H1 (cell line): ENCODE data around the gene HGD. TPM values are rescaled to one million over a fixed set of nuclear protein-coding genes. Genes with fewer than 3 reads are reported as not detected.

Source experiments
- CHD7 ChIP-seq: fragments of 300-600 bp; sonication (generic); IDR thresholded peaks from 2 replicates; pipeline ENCODE4 v1.7.1; 2012; ENCODE audit warnings: low read length, moderate library complexity, mild to moderate bottlenecking, inconsistent platforms; ENCODE audit not compliant: insufficient replicate concordance
- FOSL1 ChIP-seq: IDR thresholded peaks from 2 replicates; pipeline ENCODE4 v1.6.1; 2011; ENCODE audit warnings: mild to moderate bottlenecking, low read depth, low read length, moderate library complexity; ENCODE audit not compliant: insufficient read depth
- HDAC2 ChIP-seq, 2 experiments: fragments of 300-600 bp in 1 of 2; sonication (generic) in 1 of 2; IDR thresholded peaks; 2 replicates each; pipeline ENCODE4 v1.6.1; 2011 to 2012; ENCODE audit warnings: low read depth in 2 of 2, low read length in 2 of 2, mild to moderate bottlenecking in 2 of 2, moderate library complexity in 2 of 2, borderline replicate concordance in 1 of 2, inconsistent platforms in 1 of 2
- MAFK ChIP-seq: IDR thresholded peaks from 2 replicates; pipeline ENCODE4 v1.6.1; 2012; ENCODE audit warnings: low read depth, mild to moderate bottlenecking, improper control_type of control experiment, low read length
- NRF1 ChIP-seq: IDR thresholded peaks from 2 replicates; pipeline ENCODE4 v1.6.1; 2011; ENCODE audit warnings: mild to moderate bottlenecking, low read depth, low read length, improper control_type of control experiment
- TCF12 ChIP-seq: IDR thresholded peaks from 2 replicates; pipeline ENCODE4 v1.6.1; 2011; ENCODE audit warnings: low read depth, mild to moderate bottlenecking, low read length
- ZNF274 ChIP-seq: IDR thresholded peaks from 2 replicates; pipeline ENCODE4 v1.7.0; 2012; ENCODE audit warnings: low read length, borderline replicate concordance; ENCODE audit errors: extremely low read depth
- polyA plus RNA-seq, 7 experiments: library from polyadenylated mRNA; depleted of rRNA in 3 of 7; stranded (reverse) in 5 of 7; unstranded in 2 of 7; fragments of >200 nt in 5 of 7; fragments of 200-250 nt in 2 of 7; gene quantifications; 1 replicate in 5 of 7; 2 replicates in 1 of 7; 4 replicates in 1 of 7; pipeline versions ENCODE4 v1.2.1 to v1.2.3, GENCODE V29; 2011 to 2013; ENCODE audit warnings: missing spikeins in 2 of 7, mixed read lengths in 2 of 7
- total RNA-seq: library from RNA; stranded (reverse); fragmentation: NEBNext Ultra II Directional; extraction: Animal tissue kit (Norgen Biotek cat#: 25700); gene quantifications from 2 replicates; pipeline ENCODE4 v1.2.1, GENCODE V29; 2021

Gene HGD
- total and polyA plus RNA-seq, 2 of the 8 experiments (the other 6 are each of a cell fraction or from before 2014, with no cell fraction given) = 0.11 TPM; not detected in 1

- TF ChIP-seq CHD7 (no peak), TCF12 (no peak), NRF1 (no peak), MAFK (no peak), HDAC2 (IDR thresholded peaks at IDR 0.05; ENCODE audit: borderline replicate concordance in 1 of 2, low read depth in 2 of 2, low read length in 2 of 2) (no peak), FOSL1 (no peak), ZNF274 (no peak)
These were observed 1.2 kb upstream of the HGD start (continued) for GRCh38 chr3:120683213-120683612.
